HG03135 (cell line): ENCODE data around the gene CAMSAP3.

ENCODE experiments used
- ATAC-seq: cut with Tn5 transposase; IDR thresholded peaks from one replicate; pipeline ENCODE4 v1.9.1; 2021; ENCODE audit warnings: mild to moderate bottlenecking, moderate library complexity; ENCODE audit not compliant: unreplicated experiment

CAMSAP3 gene

DNA sequence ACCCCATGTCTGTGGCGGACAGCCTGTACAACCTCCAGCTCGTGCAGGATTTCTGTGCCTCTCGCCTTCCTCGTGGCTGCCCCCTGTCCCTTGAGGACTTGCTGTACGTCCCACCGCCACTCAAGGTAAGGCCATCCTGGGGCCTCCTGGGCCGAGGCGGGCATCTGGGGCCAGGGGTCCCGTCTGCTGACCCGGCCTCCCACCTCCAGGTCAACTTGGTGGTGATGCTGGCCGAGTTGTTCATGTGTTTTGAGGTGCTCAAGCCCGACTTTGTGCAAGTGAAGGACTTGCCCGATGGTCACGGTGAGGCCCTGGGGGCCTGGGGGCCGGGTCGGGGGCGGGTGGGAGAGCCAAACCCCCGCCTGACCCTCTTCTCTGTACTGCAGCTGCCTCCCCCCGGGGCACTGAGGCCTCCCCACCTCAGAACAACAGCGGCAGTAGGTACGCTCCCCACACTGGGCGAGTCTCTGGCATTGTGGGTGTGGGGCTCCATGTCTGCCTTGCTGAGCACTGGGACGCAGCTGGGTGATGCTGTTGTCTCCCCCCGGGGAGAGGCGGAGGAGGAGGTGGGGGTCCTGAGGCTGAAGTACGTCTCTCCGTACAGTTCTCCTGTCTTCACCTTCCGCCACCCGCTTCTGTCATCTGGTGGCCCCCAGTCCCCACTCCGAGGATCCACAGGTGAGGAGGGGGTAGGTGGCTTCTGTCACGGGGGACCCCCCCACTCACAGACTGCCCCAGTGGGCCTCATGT is 15.0 kb downstream of the CAMSAP3 start:
- no peak for ATAC-seq

DNA sequence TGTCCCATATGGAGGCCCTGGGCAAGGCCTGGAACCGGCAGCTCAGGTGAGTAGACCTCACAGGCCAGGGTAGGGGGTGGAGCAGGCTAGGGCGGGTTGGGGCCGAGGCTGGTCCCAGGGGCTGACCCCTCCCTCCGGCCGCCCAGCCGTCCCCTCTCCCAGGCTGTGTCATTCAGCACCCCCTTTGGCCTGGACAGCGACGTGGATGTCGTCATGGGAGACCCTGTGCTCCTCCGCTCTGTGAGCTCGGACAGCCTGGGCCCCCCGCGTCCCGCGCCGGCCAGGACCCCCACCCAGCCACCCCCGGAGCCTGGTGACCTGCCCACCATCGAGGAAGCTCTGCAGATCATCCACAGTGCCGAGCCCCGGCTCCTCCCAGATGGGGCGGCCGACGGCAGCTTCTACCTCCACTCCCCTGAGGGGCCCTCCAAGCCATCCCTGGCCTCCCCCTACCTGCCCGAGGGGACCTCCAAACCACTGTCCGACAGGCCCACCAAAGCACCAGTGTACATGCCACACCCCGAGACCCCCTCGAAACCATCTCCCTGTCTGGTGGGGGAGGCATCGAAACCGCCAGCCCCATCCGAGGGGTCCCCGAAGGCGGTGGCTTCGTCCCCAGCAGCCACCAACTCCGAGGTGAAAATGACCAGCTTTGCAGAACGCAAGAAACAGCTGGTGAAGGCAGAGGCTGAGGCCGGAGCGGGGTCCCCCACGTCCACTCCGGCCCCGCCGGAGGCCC is 16.0 kb downstream of the CAMSAP3 start:
- ATAC-seq: no peak

GRCh38 chr19:7612282-7613274 is 16.9 kb downstream of the CAMSAP3 start:
- no peak for ATAC-seq

GRCh38 chr19:7614859-7615741 is 19.4 kb downstream of the CAMSAP3 start:
- ATAC-seq: no peak

- ATAC-seq: no peak
Observed at GRCh38 chr19:7617172-7617571, 21.5 kb downstream of the CAMSAP3 start.

DNA sequence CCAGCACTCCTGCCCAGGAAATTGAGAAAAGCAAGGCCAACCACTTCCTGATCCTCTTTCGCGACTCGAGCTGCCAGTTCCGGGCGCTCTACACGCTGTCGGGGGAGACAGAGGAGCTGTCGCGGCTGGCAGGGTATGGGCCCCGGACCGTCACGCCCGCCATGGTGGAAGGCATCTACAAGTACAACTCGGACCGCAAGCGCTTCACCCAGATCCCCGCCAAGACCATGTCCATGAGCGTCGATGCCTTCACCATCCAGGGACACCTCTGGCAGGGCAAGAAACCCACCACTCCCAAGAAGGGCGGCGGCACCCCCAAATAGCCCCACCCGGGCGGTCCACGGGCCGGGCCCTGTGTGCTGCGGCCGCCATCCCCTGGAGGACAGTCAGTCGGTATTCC is 22.1 kb downstream of the CAMSAP3 start:
- ATAC-seq: no peak

DNA sequence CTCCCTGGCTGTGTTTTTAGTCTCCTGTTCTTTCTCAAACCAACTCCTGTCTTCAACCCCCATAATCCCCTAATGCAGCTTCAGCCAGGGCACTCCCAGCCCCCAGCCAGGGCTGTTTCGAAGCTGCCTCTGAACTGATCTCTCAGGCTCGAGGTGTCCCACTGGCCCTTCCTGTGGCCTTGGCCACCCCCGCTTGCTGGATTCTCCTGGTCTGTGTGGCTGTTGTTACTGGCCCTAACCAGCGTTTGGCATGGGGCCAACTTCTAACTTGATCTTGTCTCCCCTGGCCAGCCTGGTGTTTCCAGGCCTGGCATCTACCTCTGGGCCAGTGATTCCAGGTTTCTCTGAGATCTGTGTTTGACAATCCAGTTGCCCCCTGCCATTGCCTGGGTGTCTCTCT is 22.7 kb downstream of the CAMSAP3 start:
- ATAC-seq: no peak

- no peak for ATAC-seq
Observed at GRCh38 chr19:7618771-7619510, 23.3 kb downstream of the CAMSAP3 start.

GRCh38 chr19:7619671-7620441 is 24.2 kb downstream of the CAMSAP3 start:
- ATAC-seq: no peak

- ATAC-seq: no peak
Observed at GRCh38 chr19:7620442-7621412, 25.1 kb downstream of the CAMSAP3 start.

- ATAC-seq: no peak
Observed at GRCh38 chr19:7622933-7623685, 27.4 kb downstream of the CAMSAP3 start.

DNA sequence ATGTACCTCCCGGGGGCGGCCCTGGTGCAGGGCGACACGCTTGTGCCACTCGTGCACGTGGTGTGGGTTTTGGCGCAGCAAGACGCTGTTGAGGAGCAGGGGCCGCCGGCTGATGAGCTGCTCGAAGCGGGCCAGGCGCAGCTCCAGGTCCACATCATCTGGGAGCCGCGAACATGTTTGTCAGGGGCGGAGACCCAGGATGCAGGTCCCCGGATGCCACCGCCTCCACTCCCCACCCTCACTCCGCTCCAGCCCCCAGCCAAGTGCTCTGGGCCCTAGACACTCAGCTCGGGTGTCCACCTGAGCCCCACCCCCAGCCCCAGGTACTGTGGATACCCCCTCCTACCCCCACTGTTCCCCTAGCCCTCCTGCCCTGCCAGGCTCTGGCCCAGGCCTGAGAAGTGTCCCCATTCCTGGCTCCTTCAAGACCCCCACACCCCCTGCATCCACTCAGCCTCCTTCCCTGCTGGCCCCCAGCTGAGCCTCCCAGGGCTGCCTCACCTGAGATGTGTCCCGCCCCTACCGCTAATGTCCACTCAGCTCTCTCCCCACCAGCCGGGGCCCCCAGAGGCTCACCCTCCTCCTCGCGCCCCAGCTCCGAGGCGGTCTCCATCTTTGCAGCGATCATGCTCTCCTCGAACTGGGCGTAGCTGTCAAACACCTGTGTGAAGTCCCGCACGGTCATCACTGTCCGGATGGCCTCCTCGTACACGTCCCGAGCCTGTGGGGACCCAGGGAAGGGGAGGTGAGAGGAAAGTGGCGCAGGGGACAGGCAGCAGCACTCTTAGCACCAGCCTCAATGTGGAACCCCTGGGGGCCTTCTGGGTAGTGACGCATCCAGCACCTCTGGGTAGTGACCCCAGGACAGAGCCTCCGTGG is 28.3 kb downstream of the CAMSAP3 start:
- ATAC-seq: no peak

DNA sequence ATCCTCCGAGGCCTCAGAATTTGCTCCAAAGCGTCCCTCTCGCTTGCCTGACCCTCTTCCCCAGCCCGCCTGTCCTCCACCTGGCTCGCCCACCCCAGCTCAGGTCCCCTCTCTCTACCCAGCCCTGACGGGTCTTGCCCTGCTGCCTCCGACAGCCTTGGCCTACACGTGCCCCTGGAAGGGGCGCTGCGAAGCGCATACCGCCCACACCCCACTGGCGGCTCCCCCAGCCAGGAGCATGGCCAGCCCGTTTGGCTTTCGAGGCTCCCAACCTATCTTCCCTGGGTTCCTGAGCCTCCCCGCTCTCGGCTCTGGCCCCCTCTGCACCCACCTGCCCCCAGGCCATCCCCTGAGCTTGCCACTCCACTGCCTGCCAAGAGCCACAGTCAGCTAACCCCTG is 29.1 kb downstream of the CAMSAP3 start:
- ATAC-seq: no peak

GRCh38 chr19:7625763-7626372 is 30.2 kb downstream of the CAMSAP3 start:
- ATAC-seq: no peak

- no peak for ATAC-seq
Observed at GRCh38 chr19:7627166-7627565, 31.5 kb downstream of the CAMSAP3 start.
